Measurements from ENCODE around the gene BCAP29.

- no peak for TF ChIP-seq CTCF (optimal IDR thresholded peaks at IDR 0.05 in 1 of 3, IDR thresholded peaks at IDR 0.05 in 1 of 3, conservative IDR thresholded peaks at IDR 0.05 in 1 of 3; ENCODE audit: extremely low read depth in 1 of 3, insufficient read depth in 2 of 3, low read length in 3 of 3)
- no peak for TF ChIP-seq EZH2 (IDR thresholded peaks at IDR 0.05; ENCODE audit: low read length)
These were observed 20.2 kb upstream of the BCAP29 start for GRCh38 chr7:107559864-107560263.
